Measurements from ENCODE around the gene LIF. TPM values are rescaled to one million over a fixed set of nuclear protein-coding genes. Genes with fewer than 3 reads are reported as not detected.
"Not testable (repeated sequence)": the region's sequence is repeated elsewhere in the genome, so short reads cannot be mapped to it uniquely, and the experiment has no call there.

The LIF gene
- total and polyA plus RNA-seq, 2 donors (not counting 3 experiments of a cell fraction or from before 2014, with no cell fraction given): 0.12 to 0.27 TPM

DNA sequence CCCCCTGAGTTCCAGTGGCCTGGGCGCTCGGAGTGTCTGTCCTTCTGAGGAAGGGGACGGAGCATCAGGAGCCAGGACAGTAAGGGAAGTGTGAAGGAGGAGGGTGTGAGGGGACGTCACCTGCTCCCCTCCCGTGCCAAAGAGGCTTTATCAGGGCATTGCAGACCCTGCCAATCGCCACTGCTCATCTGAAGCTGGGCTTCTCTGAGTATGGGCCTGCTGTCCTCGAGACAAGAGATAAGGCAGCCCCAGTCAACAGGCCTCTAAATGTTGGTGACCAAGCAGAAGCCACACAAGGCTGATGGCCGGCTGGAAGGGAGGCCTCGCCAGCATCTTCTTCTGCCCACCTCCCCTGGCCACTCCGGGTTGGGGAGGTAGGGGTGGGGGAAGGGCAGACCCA, 29.8 kb downstream of the LIF start:
- CTCF ChIA-PET: no interaction called here
- H3K9me1 ChIP-seq (replicated peaks; ENCODE audit: control insufficient read depth, extremely low read depth, insufficient read depth, low read length): no peaks in the 10 kb centered on the region
- DNase-seq (ENCODE audit: low read depth, low spot score) (no peak), FAIRE-seq (no peak)
- H3K4me2 ChIP-seq (ENCODE audit: insufficient read depth, low read length): no peak overlapping the region
- dilution Hi-C loops (cut with MboI; ENCODE audit: extremely low pct_ligation_motif_present, low sequenced_read_pairs): no loop called here
- intact Hi-C loops (cut with micrococcal nuclease): no loop called here
- H3K79me2 ChIP-seq (ENCODE audit: control insufficient read depth, insufficient read depth, low read length): no peaks in the 10 kb centered on the region
- H3K4me1 ChIP-seq (ENCODE audit: control insufficient read depth, extremely low read depth, insufficient read depth, low read length): peaks cover 14% of the 10 kb centered on the region
- H3K9ac ChIP-seq (replicated peaks; ENCODE audit: extremely low read depth, insufficient read depth, low read length): no peak overlapping the region
- H2AFZ ChIP-seq (ENCODE audit: low read depth, low read length): no peak overlapping the region
- POLR2A ChIA-PET: no interaction called here
- H3K4me3 ChIP-seq (replicated peaks in 1 of 3; ENCODE audit: insufficient read depth in 1 of 3, low read depth in 1 of 3, low read length in 3 of 3): no peak overlapping the region
- no peaks in the 10 kb centered on the region for H3K9me3 ChIP-seq (replicated peaks; ENCODE audit: control insufficient read depth, insufficient read depth, low read length)
- H3K27ac ChIP-seq (ENCODE audit: insufficient read depth, low read depth, low read length): no peak overlapping the region
- no peaks in the 10 kb centered on the region for H3K36me3 ChIP-seq (ENCODE audit: control insufficient read depth in 2 of 2, extremely low read depth in 1 of 2, insufficient read depth in 2 of 2, low read length in 2 of 2)
- BruUV-seq (replicated peaks): no TSS peak
- peaks cover 0 to 19% of the 10 kb centered on the region in 2 experiments for H3K27me3 ChIP-seq (ENCODE audit: control insufficient read depth in 2 of 2, insufficient read depth in 2 of 2, low read length in 2 of 2)
- H4K20me1 ChIP-seq (replicated peaks; ENCODE audit: control insufficient read depth, extremely low read depth, insufficient read depth, low read length): no peaks in the 10 kb centered on the region
- no peak for TF ChIP-seq POLR2AphosphoS5 (IDR thresholded peaks at IDR 0.05; ENCODE audit: insufficient read depth, low read depth, low read length)
- TF ChIP-seq JUN (IDR thresholded peaks at IDR 0.05; ENCODE audit: borderline replicate concordance, insufficient read depth, insufficient read length, low read depth): no peak
- TF ChIP-seq GATA2 (IDR thresholded peaks at IDR 0.05; ENCODE audit: insufficient read depth, insufficient read length, low read depth, low read length): no peak
- TF ChIP-seq MYC (IDR thresholded peaks at IDR 0.05; ENCODE audit: low read depth, low read length): no peak
- TF ChIP-seq, protein P1, sequence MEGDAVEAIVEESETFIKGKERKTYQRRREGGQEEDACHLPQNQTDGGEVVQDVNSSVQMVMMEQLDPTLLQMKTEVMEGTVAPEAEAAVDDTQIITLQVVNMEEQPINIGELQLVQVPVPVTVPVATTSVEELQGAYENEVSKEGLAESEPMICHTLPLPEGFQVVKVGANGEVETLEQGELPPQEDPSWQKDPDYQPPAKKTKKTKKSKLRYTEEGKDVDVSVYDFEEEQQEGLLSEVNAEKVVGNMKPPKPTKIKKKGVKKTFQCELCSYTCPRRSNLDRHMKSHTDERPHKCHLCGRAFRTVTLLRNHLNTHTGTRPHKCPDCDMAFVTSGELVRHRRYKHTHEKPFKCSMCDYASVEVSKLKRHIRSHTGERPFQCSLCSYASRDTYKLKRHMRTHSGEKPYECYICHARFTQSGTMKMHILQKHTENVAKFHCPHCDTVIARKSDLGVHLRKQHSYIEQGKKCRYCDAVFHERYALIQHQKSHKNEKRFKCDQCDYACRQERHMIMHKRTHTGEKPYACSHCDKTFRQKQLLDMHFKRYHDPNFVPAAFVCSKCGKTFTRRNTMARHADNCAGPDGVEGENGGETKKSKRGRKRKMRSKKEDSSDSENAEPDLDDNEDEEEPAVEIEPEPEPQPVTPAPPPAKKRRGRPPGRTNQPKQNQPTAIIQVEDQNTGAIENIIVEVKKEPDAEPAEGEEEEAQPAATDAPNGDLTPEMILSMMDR (IDR thresholded peaks at IDR 0.05; ENCODE audit: extremely low read depth in 1 of 2, insufficient read depth in 1 of 2, low read depth in 1 of 2, low read length in 2 of 2): no peak
- TF ChIP-seq POLR2A (IDR thresholded peaks at IDR 0.05; ENCODE audit: low read depth, low read length): no peak
- TF ChIP-seq MAX (IDR thresholded peaks at IDR 0.05; ENCODE audit: insufficient read depth, insufficient read length): no peak
- no peak for TF ChIP-seq FOS (IDR thresholded peaks at IDR 0.05; ENCODE audit: borderline replicate concordance, insufficient read depth, low read length)
- no peak for TF ChIP-seq EZH2 (IDR thresholded peaks at IDR 0.05; ENCODE audit: borderline replicate concordance, low read depth, low read length, severe bottlenecking)

DNA sequence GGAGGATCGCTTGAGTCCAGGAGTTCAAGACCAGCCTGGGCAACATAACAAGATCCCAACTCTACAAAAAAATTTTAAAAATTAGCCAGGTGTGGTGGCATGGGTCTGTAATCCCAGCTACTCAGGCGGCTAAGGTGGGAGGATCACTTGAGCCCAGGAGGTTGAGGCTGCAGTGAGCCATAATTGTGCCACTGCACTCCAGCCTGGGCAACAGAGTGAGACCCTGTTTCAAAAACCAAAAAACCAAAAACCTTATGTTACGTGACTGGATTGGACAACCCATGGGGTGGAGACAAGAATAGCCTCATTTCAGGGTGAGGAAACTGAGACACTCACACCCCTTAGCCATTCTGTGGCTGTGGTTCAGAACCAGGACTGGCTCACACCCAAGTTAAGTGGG, 30.3 kb downstream of the LIF start:
- H3K9ac ChIP-seq (replicated peaks; ENCODE audit: extremely low read depth, insufficient read depth, low read length); BruUV-seq (replicated peaks); H3K27ac ChIP-seq (ENCODE audit: insufficient read depth, low read depth, low read length); DNase-seq (ENCODE audit: low read depth, low spot score); dilution Hi-C loops (cut with MboI; ENCODE audit: extremely low pct_ligation_motif_present, low sequenced_read_pairs); FAIRE-seq; H2AFZ ChIP-seq (ENCODE audit: low read depth, low read length); CTCF ChIA-PET; H4K20me1 ChIP-seq (replicated peaks; ENCODE audit: control insufficient read depth, extremely low read depth, insufficient read depth, low read length); H3K79me2 ChIP-seq (ENCODE audit: control insufficient read depth, insufficient read depth, low read length); H3K4me3 ChIP-seq (replicated peaks in 1 of 3; ENCODE audit: insufficient read depth in 1 of 3, low read depth in 1 of 3, low read length in 3 of 3); H3K9me3 ChIP-seq (replicated peaks; ENCODE audit: control insufficient read depth, insufficient read depth, low read length); H3K36me3 ChIP-seq (ENCODE audit: control insufficient read depth in 2 of 2, extremely low read depth in 1 of 2, insufficient read depth in 2 of 2, low read length in 2 of 2); H3K4me2 ChIP-seq (ENCODE audit: insufficient read depth, low read length); H3K9me1 ChIP-seq (replicated peaks; ENCODE audit: control insufficient read depth, extremely low read depth, insufficient read depth, low read length); intact Hi-C loops (cut with micrococcal nuclease): not testable (repeated sequence)
- POLR2A ChIA-PET: interaction anchor here (0.6 kb wide), 1 partner anchor 538 kb away, joined by 3 read pairs; no protein-coding TSS in a partner anchor
- peaks cover 0 to 15% of the 10 kb centered on the region in 2 experiments for H3K27me3 ChIP-seq (ENCODE audit: control insufficient read depth in 2 of 2, insufficient read depth in 2 of 2, low read length in 2 of 2)
- H3K4me1 ChIP-seq (ENCODE audit: control insufficient read depth, extremely low read depth, insufficient read depth, low read length): peaks cover 14% of the 10 kb centered on the region
